Measurements from ENCODE around the gene GFRAL. TPM values are rescaled to one million over a fixed set of nuclear protein-coding genes. Genes with fewer than 3 reads are reported as not detected.

Gene GFRAL
- total and polyA plus RNA-seq, 2 of the 4 experiments (the other 2 are of a cell fraction), result not detected

- intact Hi-C loops (cut with micrococcal nuclease), result no loop called here
- no peak overlapping the region for H2AK5ac ChIP-seq (ENCODE audit: low read depth, low read length)
- no peak overlapping the region for H3K23ac ChIP-seq (ENCODE audit: low read depth, low read length)
- ChIA-PET POLR2A (ENCODE audit: unreplicated experiment) (no interaction called here), CTCF (interaction anchor here (0.6 kb wide), 1 partner anchor 1572 kb away, joined by 4 read pairs; no protein-coding TSS in a partner anchor)
- H3K9me3 ChIP-seq (ENCODE audit: control insufficient read depth, insufficient read depth, low read length), result no peaks in the 10 kb centered on the region
- no peaks in the 10 kb centered on the region for H3K4me1 ChIP-seq (ENCODE audit: control insufficient read depth, insufficient read depth, low read length)
- no peaks in the 10 kb centered on the region for H3K9me1 ChIP-seq (ENCODE audit: insufficient read depth, low read length)
- no peak overlapping the region for H3K27ac ChIP-seq (ENCODE audit: insufficient read depth, low read length)
- H4K5ac ChIP-seq (ENCODE audit: low read depth, low read length), result no peak overlapping the region
- WGBS, 2 experiments (ENCODE audit: extremely low coverage in 2 of 2, insufficient read length in 1 of 2), result no CpG with 5 or more reads among the region's 2 CpGs
- TF ChIP-seq POLR2A (IDR thresholded peaks at IDR 0.05; ENCODE audit: low read depth, low read length) (no peak), CHD1 (IDR thresholded peaks at IDR 0.05; ENCODE audit: low read depth, low read length) (no peak), MXI1 (IDR thresholded peaks at IDR 0.05; ENCODE audit: borderline replicate concordance, low read depth, low read length) (no peak), MAFK (IDR thresholded peaks at IDR 0.05; ENCODE audit: low read depth, low read length) (no peak), CEBPB (IDR thresholded peaks at IDR 0.05; ENCODE audit: low read depth, low read length) (no peak), SMC3 (IDR thresholded peaks at IDR 0.05; ENCODE audit: low read depth, low read length) (no peak), MAZ (IDR thresholded peaks at IDR 0.05; ENCODE audit: borderline replicate concordance, low read depth, low read length) (no peak), NFE2L2 (IDR thresholded peaks at IDR 0.05; ENCODE audit: low read depth, low read length) (no peak), BHLHE40 (IDR thresholded peaks at IDR 0.05; ENCODE audit: low read depth, low read length) (no peak), CTCF (conservative IDR thresholded peaks at IDR 0.05; ENCODE audit: low read depth, low read length) (no peak), RCOR1 (IDR thresholded peaks at IDR 0.05; ENCODE audit: insufficient replicate concordance, low read length) (no peak)
- TF ChIP-seq, protein P1, sequence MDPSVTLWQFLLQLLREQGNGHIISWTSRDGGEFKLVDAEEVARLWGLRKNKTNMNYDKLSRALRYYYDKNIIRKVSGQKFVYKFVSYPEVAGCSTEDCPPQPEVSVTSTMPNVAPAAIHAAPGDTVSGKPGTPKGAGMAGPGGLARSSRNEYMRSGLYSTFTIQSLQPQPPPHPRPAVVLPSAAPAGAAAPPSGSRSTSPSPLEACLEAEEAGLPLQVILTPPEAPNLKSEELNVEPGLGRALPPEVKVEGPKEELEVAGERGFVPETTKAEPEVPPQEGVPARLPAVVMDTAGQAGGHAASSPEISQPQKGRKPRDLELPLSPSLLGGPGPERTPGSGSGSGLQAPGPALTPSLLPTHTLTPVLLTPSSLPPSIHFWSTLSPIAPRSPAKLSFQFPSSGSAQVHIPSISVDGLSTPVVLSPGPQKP (IDR thresholded peaks at IDR 0.05; ENCODE audit: borderline replicate concordance, low read depth, low read length), result no peak
- TF ChIP-seq, protein P2, sequence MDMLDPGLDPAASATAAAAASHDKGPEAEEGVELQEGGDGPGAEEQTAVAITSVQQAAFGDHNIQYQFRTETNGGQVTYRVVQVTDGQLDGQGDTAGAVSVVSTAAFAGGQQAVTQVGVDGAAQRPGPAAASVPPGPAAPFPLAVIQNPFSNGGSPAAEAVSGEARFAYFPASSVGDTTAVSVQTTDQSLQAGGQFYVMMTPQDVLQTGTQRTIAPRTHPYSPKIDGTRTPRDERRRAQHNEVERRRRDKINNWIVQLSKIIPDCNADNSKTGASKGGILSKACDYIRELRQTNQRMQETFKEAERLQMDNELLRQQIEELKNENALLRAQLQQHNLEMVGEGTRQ (IDR thresholded peaks at IDR 0.05; ENCODE audit: low read depth, low read length), result no peak
- no peaks in the 10 kb centered on the region for H3K79me1 ChIP-seq (ENCODE audit: low read depth in 1 of 2, low read length in 2 of 2)
- H4K91ac ChIP-seq (ENCODE audit: insufficient read depth, low read depth, low read length), result no peak overlapping the region
- no peak overlapping the region for H3K4me2 ChIP-seq (ENCODE audit: low read depth, low read length)
- H3K9ac ChIP-seq (ENCODE audit: low read depth, low read length), result no peak overlapping the region
- no peak overlapping the region for H3K4ac ChIP-seq (ENCODE audit: low read depth, low read length)
- no peak overlapping the region for H3K18ac ChIP-seq (ENCODE audit: low read depth, low read length)
- H3K36me3 ChIP-seq (ENCODE audit: control insufficient read depth, insufficient read depth, low read length), result no peaks in the 10 kb centered on the region
- no TSS peak for BruUV-seq (replicated peaks)
- no peak overlapping the region for H2BK15ac ChIP-seq (ENCODE audit: low read depth, low read length)
- H4K8ac ChIP-seq (ENCODE audit: low read depth in 2 of 2, low read length in 2 of 2), result no peak overlapping the region
- H2AFZ ChIP-seq (replicated peaks; ENCODE audit: low read length, poor library complexity), result no peak overlapping the region
- no peak for DNase-seq
- dilution Hi-C loops (cut with HindIII; ENCODE audit: low sequenced_read_pairs, unreplicated experiment), result no loop called here
- in situ Hi-C loops (cut with MboI; ENCODE audit: low sequenced_read_pairs), result loop anchor here (25.0 kb wide), 1 partner anchor 997 kb away; no protein-coding TSS in a partner anchor
- no peak for ATAC-seq (ENCODE audit: low read depth)
- no peak overlapping the region for H2AK9ac ChIP-seq (replicated peaks; ENCODE audit: low read depth, low read length, poor library complexity)
- no peak overlapping the region for H2BK120ac ChIP-seq (ENCODE audit: low read depth, low read length)
- H3K27me3 ChIP-seq (ENCODE audit: control insufficient read depth, insufficient read depth, low read length), result peaks cover 2% of the 10 kb centered on the region; the same call in 1 of the 2 replicates
- no peak overlapping the region for H3K4me3 ChIP-seq (ENCODE audit: insufficient read depth, low read depth, low read length)
- no peak overlapping the region for H2BK5ac ChIP-seq (ENCODE audit: low read depth, low read length, poor library complexity, severe bottlenecking)
- H4K20me1 ChIP-seq (ENCODE audit: insufficient read depth, low read length), result no peaks in the 10 kb centered on the region
- no peak overlapping the region for H3K56ac ChIP-seq (ENCODE audit: extremely low read depth, insufficient read depth, low read length)
- no peak overlapping the region for H2BK20ac ChIP-seq (ENCODE audit: low read depth, low read length)
- H3K14ac ChIP-seq (replicated peaks; ENCODE audit: low read depth, low read length), result no peak overlapping the region
These were observed 36.5 kb upstream of the GFRAL start for GRCh38 chr6:55290736-55291135.
